Stimulated activated naive B cell treated with anti-CD40 and anti-IgM and Interleukin-4, amounts not matched to agents 10 μg/mL and 1 μg/mL and 100 μg/mL, for 72 hours (primary cell): ENCODE results near the gene ARVCF.

Experiments
- ATAC-seq, 2 donors: fragments of 150-1000 bp; cut with Tn5 transposase; replicated peaks; 2 replicates each; pipeline ENCODE4 v1.10.0; 2021; ENCODE audit warnings: moderate library complexity in 1 of 2
- DNase-seq: peaks from one replicate; pipeline ENCODE4 v3.0.0; 2021
- H3K27ac Mint-ChIP-seq: one replicate; pipeline ENCODE4 v1.8.0; 2022; ENCODE audit warnings: mild to moderate bottlenecking, mixed read lengths
- H3K27me3 Mint-ChIP-seq, 2 donors: one replicate each; pipeline ENCODE4 v1.8.0; 2022; ENCODE audit warnings: mixed read lengths in 2 of 2
- H3K36me3 Mint-ChIP-seq, 2 donors: one replicate each; pipeline ENCODE4 v1.8.0; 2022; ENCODE audit warnings: mixed read lengths in 2 of 2, mild to moderate bottlenecking in 1 of 2
- H3K4me1 Mint-ChIP-seq, 2 donors: one replicate each; pipeline ENCODE4 v1.8.0; 2022; ENCODE audit warnings: mixed read lengths in 2 of 2, mild to moderate bottlenecking in 1 of 2
- H3K4me3 Mint-ChIP-seq, 2 donors: one replicate each; pipeline ENCODE4 v1.8.0; 2022; ENCODE audit warnings: mild to moderate bottlenecking in 2 of 2, mixed read lengths in 2 of 2, moderate library complexity in 1 of 2
- H3K9me3 Mint-ChIP-seq, 2 donors: one replicate each; pipeline ENCODE4 v1.8.0; 2022; ENCODE audit warnings: mixed read lengths in 2 of 2, mild to moderate bottlenecking in 1 of 2

Gene ARVCF

GRCh38 chr22:20020533-20021195 lies 4.0 kb upstream of the ARVCF start, which contains the start of gene TANGO2:
Gene TANGO2, plus strand, starts transcription at chr22:20021110. Its CDS starts 15,689 bp downstream, at chr22:20036799.
- DNase-seq, result peak; percentile 91
- peaks cover 5 to 8% of the 10 kb centered on the region in 2 donors for H3K36me3 Mint-ChIP-seq
- no peaks in the 10 kb centered on the region for H3K9me3 Mint-ChIP-seq
- H3K4me3 Mint-ChIP-seq, result peak within 1 kb of the TSS; percentile 94 to 95
- H3K27ac Mint-ChIP-seq, result peak within 1 kb of the TSS; percentile 93
- peaks cover 38 to 51% of the 10 kb centered on the region in 2 donors for H3K4me1 Mint-ChIP-seq
- peak; percentile 89 to 93 for ATAC-seq
- peaks cover 6 to 10% of the 10 kb centered on the region in 2 donors for H3K27me3 Mint-ChIP-seq

- H3K36me3 Mint-ChIP-seq, result peaks cover 3 to 8% of the 10 kb centered on the region in 2 donors
- peaks cover 36 to 48% of the 10 kb centered on the region in 2 donors for H3K4me1 Mint-ChIP-seq
- peaks cover 13 to 15% of the 10 kb centered on the region in 2 donors for H3K27me3 Mint-ChIP-seq
- peak overlapping the region; percentile 92 for H3K27ac Mint-ChIP-seq
- no peak for DNase-seq
- H3K9me3 Mint-ChIP-seq, result no peaks in the 10 kb centered on the region
- ATAC-seq, result no peak
- peak overlapping the region; percentile 94 to 95 for H3K4me3 Mint-ChIP-seq
Measured at GRCh38 chr22:20019661-20020532, 3.3 kb upstream of the ARVCF start.

DNA sequence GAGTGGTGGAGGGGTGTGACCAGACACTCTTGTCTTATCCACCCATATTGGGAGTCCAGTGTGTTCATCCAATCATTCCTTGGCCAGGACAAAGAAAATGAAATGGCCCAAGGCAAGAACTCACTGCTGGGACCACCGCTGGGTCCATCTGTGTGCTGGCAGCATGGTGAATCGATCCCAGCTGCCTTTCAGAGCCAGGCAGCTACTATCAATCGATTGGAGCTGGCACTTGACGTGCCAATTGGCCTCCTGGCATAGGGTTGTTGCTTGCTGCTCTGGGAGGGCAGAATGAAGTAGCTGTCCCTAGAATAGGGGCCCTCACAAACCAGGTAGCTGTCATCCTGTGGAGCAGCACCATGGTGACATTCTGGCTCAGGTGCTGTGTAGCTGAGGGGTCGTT lies 1.4 kb upstream of the ARVCF start:
- no peak for DNase-seq
- Mint-ChIP-seq H3K27ac (no peak overlapping the region), H3K27me3 (peaks cover 18 to 19% of the 10 kb centered on the region in 2 donors), H3K4me1 (peaks cover 29 to 36% of the 10 kb centered on the region in 2 donors), H3K36me3 (peaks cover 0 to 4% of the 10 kb centered on the region in 2 donors), H3K4me3 (peak overlapping the region; percentile 86 to 87), H3K9me3 (no peaks in the 10 kb centered on the region)
- ATAC-seq, result no peak

DNA sequence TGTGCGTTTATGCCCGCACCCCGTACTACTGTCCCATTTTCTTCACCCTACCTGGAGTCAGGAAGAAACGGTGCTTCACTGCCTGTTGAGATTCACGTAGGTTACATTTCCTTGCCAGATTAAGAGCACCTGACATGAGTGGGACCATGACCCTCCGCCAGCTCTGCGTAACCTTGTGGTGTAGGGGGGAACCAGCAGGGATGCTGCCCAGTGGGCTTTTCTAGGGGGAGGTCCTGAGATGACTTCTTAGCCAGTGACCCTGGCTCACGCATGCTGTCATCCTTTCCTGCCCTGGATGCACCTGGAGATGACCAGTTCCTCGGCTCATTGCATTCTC lies 967 bp upstream of the ARVCF start:
- Mint-ChIP-seq H3K4me1 (peaks cover 25 to 32% of the 10 kb centered on the region in 2 donors), H3K27me3 (peaks cover 18 to 19% of the 10 kb centered on the region in 2 donors), H3K36me3 (peaks cover 0 to 4% of the 10 kb centered on the region in 2 donors), H3K9me3 (no peaks in the 10 kb centered on the region), H3K4me3 (peak overlapping the region; percentile 86 to 87), H3K27ac (no peak overlapping the region)
- ATAC-seq (no peak), DNase-seq (no peak)

- DNase-seq (peak; percentile 20), ATAC-seq (peak in 1 of 2 donors; percentile 14)
- H3K9me3 Mint-ChIP-seq, result no peaks in the 10 kb centered on the region
- H3K4me3 Mint-ChIP-seq, result peak overlapping the region in 1 of 2 donors; percentile 86
- no peak overlapping the region for H3K27ac Mint-ChIP-seq
- peaks cover 18 to 19% of the 10 kb centered on the region in 2 donors for H3K27me3 Mint-ChIP-seq
- H3K36me3 Mint-ChIP-seq, result no peaks in the 10 kb centered on the region
- H3K4me1 Mint-ChIP-seq, result peaks cover 15 to 20% of the 10 kb centered on the region in 2 donors
Measured at GRCh38 chr22:20015971-20016733, 471 bp downstream of the ARVCF start.

DNA sequence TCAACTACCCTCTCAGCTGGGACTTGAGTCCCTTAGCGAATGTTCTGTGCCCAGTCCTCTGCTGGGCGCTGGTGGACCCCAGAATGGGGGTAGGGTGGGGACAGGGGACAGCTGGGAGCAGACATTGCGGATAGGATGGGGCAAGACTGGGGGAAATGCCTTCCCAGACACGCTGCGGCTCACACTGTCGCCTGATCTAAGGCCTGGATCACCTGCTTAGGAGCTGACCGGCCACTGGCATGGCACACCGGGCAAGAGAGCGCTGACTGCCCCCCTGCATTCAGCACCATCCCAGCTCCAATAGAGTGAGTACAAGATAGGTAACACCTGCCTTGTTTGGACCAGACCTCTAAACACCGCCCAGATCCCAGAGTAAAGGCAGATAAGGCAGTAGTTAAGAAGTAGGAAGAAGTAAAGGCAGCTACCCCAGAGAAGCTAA lies 1.4 kb downstream of the ARVCF start:
- H3K27ac Mint-ChIP-seq, result no peak overlapping the region
- H3K27me3 Mint-ChIP-seq, result peaks cover 18 to 19% of the 10 kb centered on the region in 2 donors
- no peak for ATAC-seq
- DNase-seq, result no peak
- H3K4me1 Mint-ChIP-seq, result peaks cover 12 to 15% of the 10 kb centered on the region in 2 donors
- H3K4me3 Mint-ChIP-seq, result peak overlapping the region; percentile 32 to 43
- no peaks in the 10 kb centered on the region for H3K9me3 Mint-ChIP-seq
- no peaks in the 10 kb centered on the region for H3K36me3 Mint-ChIP-seq

DNA sequence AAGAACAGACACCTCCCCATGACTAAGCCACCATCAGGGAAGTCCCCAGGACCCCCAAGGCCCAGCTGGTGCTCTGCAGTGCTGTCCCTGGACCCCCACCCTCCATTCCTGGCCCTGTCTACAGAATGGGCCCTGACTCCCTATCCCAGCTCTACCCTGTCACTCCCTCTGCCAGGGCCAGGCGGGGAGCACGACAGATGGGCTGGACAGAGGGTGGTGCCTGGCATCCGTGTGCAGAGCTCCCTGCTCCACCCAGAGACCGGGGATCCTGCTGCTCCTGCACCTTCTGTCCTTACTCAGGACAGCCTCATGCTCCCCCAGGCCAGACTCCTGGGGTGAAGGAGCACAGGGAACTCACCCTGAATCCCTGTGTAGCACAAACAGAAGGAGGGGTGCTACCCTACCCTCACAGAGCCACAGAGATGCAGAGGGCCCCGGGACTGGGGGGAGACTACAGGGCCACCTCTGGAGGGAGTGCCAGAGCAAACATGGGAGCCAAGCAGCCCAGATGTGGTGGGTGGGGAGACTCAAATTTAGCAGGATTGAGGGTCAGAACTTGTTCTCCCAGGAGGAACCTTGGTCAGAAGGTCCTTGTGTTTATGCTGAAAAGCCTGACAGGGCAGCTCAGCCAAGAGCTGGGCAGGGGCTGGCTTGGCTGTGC lies 2.0 kb downstream of the ARVCF start:
- Mint-ChIP-seq H3K27me3 (peaks cover 18 to 19% of the 10 kb centered on the region in 2 donors), H3K27ac (no peak overlapping the region), H3K4me1 (peaks cover 11 to 12% of the 10 kb centered on the region in 2 donors), H3K9me3 (no peaks in the 10 kb centered on the region), H3K4me3 (no peak overlapping the region), H3K36me3 (no peaks in the 10 kb centered on the region)
- ATAC-seq, result no peak
- DNase-seq, result no peak

DNA sequence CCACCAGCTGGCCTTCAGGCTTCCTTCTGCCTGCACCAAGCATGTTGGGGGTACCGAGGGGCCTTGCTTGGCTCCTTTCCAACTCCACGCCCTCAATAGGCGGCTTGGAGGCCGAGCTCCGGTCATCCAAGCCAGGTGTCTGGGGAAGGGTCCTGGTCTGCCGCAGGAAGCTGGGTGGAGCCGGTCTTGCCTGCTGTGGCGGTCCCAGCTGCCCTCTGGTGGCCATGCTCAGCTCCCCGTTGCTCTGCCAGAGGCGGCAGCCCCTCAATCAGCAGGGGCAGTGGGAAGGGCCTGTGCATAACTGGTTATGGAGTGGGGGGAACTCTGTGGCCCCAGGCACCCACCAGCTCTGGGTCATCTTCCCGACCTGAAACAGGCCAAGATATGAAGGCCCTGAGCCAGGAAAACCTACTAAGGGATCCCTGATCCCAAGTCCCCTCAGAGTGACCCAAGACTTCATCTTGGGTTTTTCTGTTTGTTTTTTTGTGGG lies 3.2 kb downstream of the ARVCF start:
- Mint-ChIP-seq H3K36me3 (no peaks in the 10 kb centered on the region), H3K4me1 (peaks cover 11 to 12% of the 10 kb centered on the region in 2 donors), H3K4me3 (no peak overlapping the region), H3K27ac (no peak overlapping the region), H3K9me3 (no peaks in the 10 kb centered on the region), H3K27me3 (peaks cover 14 to 17% of the 10 kb centered on the region in 2 donors)
- DNase-seq, result peak; percentile 21
- peak; percentile 28 to 44 for ATAC-seq

DNA sequence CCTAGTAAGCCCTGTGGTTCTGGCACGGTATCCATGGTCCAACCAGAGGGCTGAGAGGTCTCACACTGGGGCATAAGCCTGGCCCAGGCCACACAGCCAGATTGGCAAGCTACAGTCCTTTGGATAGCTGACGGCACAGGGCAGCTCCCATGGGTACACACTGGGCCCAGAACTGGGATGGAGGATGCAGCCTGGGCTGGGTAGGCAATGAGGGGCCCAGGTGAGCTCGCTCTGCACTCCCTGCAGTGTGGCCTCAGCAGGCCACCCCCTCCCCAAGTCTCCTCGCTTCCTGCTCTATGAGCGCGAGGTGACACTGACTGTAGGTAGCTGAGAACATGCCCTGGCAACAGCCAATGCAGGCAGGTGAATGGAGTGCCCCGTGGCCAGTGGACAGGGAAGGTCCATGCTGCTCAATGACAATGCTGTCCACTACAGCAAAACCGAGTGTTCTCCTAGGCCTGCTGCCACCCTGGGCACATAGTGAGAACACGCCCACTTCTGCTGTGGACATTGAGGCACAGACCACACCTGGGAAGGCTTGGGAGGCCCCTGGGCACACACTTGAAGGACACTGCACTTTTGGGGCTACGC lies 3.8 kb downstream of the ARVCF start:
- Mint-ChIP-seq H3K9me3 (no peaks in the 10 kb centered on the region), H3K4me1 (peaks cover 11 to 12% of the 10 kb centered on the region in 2 donors), H3K27me3 (peaks cover 12 to 14% of the 10 kb centered on the region in 2 donors), H3K4me3 (no peak overlapping the region), H3K27ac (no peak overlapping the region), H3K36me3 (no peaks in the 10 kb centered on the region)
- DNase-seq (no peak), ATAC-seq (no peak)

DNA sequence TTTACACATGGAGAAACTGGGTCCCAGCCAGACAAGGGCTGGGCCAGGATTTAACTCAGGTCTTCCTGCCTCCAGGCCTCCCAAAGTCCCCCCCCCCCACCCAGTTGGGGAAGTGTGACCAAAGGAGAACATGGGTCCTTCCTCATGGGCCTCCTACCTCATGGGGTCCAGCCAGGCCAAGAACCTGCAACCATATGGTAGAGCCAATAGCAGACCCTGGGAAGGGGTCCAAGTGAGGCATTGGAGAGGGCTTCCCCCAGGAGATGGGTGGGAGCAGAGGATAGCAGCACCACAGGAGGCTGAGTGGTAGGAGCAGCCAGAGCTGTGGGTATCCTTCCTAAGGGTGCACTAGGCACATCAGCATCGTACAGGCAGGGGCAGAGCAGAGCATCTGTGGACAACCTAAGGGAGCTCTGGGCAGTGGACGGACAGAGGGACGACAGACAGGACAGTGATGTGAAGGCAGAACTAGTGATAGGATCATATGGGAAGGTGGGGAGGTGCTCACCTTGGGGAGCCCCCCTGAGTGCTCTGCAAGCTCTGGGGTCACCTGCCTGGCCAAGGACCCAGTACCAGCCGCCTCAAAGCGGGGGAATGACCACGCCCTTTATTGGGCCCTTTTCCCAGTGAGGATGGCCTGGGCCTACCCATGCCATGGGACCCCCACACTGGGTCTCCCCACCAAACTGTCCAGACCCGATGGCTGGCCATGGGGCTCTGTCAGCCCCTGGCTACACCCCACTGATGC lies 4.5 kb downstream of the ARVCF start:
- ATAC-seq (no peak), DNase-seq (no peak)
- H3K4me1 Mint-ChIP-seq, result peaks cover 5 to 7% of the 10 kb centered on the region in 2 donors
- H3K27ac Mint-ChIP-seq, result no peak overlapping the region
- H3K4me3 Mint-ChIP-seq, result no peak overlapping the region
- peaks cover 9 to 12% of the 10 kb centered on the region in 2 donors for H3K27me3 Mint-ChIP-seq
- H3K36me3 Mint-ChIP-seq, result no peaks in the 10 kb centered on the region
- H3K9me3 Mint-ChIP-seq, result no peaks in the 10 kb centered on the region

- H3K27ac Mint-ChIP-seq, result no peak overlapping the region
- ATAC-seq (no peak), DNase-seq (no peak)
- H3K4me1 Mint-ChIP-seq, result peaks cover 5% of the 10 kb centered on the region in 2 donors
- no peaks in the 10 kb centered on the region for H3K36me3 Mint-ChIP-seq
- peaks cover 9 to 12% of the 10 kb centered on the region in 2 donors for H3K27me3 Mint-ChIP-seq
- no peaks in the 10 kb centered on the region for H3K9me3 Mint-ChIP-seq
- no peak overlapping the region for H3K4me3 Mint-ChIP-seq
Measured at GRCh38 chr22:20011123-20011992, 5.3 kb downstream of the ARVCF start.
